ENCODE data around the gene SCN2B.
A peak's percentile ranks its signal among the peaks of the same experiment; 100 is the strongest.

Gene SCN2B

GRCh38 chr11:118166641-118167040 lies 9.8 kb downstream of the SCN2B start:
- ChIA-PET CTCF (interaction anchor here (1.1 kb wide), 1 partner anchor 32 kb away, joined by 5 read pairs; no protein-coding TSS in a partner anchor), POLR2A (ENCODE audit: low non-redundant PET) (no interaction called here)
- peak overlapping the region; percentile 80 for H3K27ac ChIP-seq
- TF ChIP-seq CTCF (conservative IDR thresholded peaks at IDR 0.05; ENCODE audit: low read depth), result no peak
- no peak for DNase-seq (ENCODE audit: low spot score)

- no peak for DNase-seq (ENCODE audit: low spot score)
- H3K27ac ChIP-seq, result no peak overlapping the region
- ChIA-PET CTCF (no interaction called here), POLR2A (ENCODE audit: low non-redundant PET) (no interaction called here)
- no peak for TF ChIP-seq CTCF (conservative IDR thresholded peaks at IDR 0.05; ENCODE audit: low read depth)
These were observed 11.6 kb downstream of the SCN2B start for GRCh38 chr11:118164885-118165284.

- POLR2A ChIA-PET (ENCODE audit: low non-redundant PET), result interaction anchor here (0.5 kb wide), 1 partner anchor 133 kb away, joined by 5 read pairs; no protein-coding TSS in a partner anchor
- CTCF ChIA-PET, result no interaction called here
- H3K27ac ChIP-seq, result no peak overlapping the region
- no peak for DNase-seq (ENCODE audit: low spot score)
- no peak for TF ChIP-seq CTCF (conservative IDR thresholded peaks at IDR 0.05; ENCODE audit: low read depth)
These were observed 12.9 kb downstream of the SCN2B start for GRCh38 chr11:118163494-118163893.

GRCh38 chr11:118162846-118163245 lies 13.6 kb downstream of the SCN2B start:
- no peak for TF ChIP-seq CTCF (conservative IDR thresholded peaks at IDR 0.05; ENCODE audit: low read depth)
- H3K27ac ChIP-seq, result no peak overlapping the region
- ChIA-PET POLR2A (ENCODE audit: low non-redundant PET) (no interaction called here), CTCF (interaction anchor here (0.6 kb wide), 1 partner anchor 8 kb away, joined by 4 read pairs; no protein-coding TSS in a partner anchor)
- no peak for DNase-seq (ENCODE audit: low spot score)

GRCh38 chr11:118161786-118162185 lies 14.7 kb downstream of the SCN2B start:
- TF ChIP-seq CTCF (conservative IDR thresholded peaks at IDR 0.05; ENCODE audit: low read depth), result no peak
- H3K27ac ChIP-seq, result no peak overlapping the region
- DNase-seq (ENCODE audit: low spot score), result no peak
- ChIA-PET POLR2A (ENCODE audit: low non-redundant PET) (no interaction called here), CTCF (no interaction called here)

- TF ChIP-seq CTCF (conservative IDR thresholded peaks at IDR 0.05; ENCODE audit: low read depth), result no peak
- POLR2A ChIA-PET (ENCODE audit: low non-redundant PET), result no interaction called here
- no peak for DNase-seq (ENCODE audit: low spot score)
- no peak overlapping the region for H3K27ac ChIP-seq
- CTCF ChIA-PET, result interaction anchor here (3.2 kb wide), 1 partner anchor 14 kb away, joined by 16 read pairs; no protein-coding TSS in a partner anchor
These were observed 19.1 kb downstream of the SCN2B start for GRCh38 chr11:118157186-118157895.

Measured in RWPE1 (cell line).